Left ventricle myocardium inferior (tissue), 1 donor: ENCODE data around the gene TFF3. TPM values are rescaled to one million over a fixed set of nuclear protein-coding genes. Genes with fewer than 3 reads are reported as not detected.

Experiments used
- DNase-seq: peaks from one replicate; pipeline ENCODE4 v3.0.0-alpha.2; 2020
- H3K27ac ChIP-seq: fragments of 200-600 bp; replicated peaks from 2 replicates; pipeline ENCODE4 v1.8.0; 2021
- H3K27me3 ChIP-seq: fragments of 200-600 bp; 2 replicates; pipeline ENCODE4 v1.8.0; 2021; ENCODE audit warnings: low read depth
- H3K36me3 ChIP-seq: fragments of 200-600 bp; 2 replicates; pipeline ENCODE4 v1.8.0; 2021
- H3K4me1 ChIP-seq: fragments of 200-600 bp; 2 replicates; pipeline ENCODE4 v1.8.0; 2021
- H3K4me3 ChIP-seq: fragments of 200-600 bp; 2 replicates; pipeline ENCODE4 v1.8.0; 2021; ENCODE audit warnings: mild to moderate bottlenecking, moderate library complexity
- H3K9me3 ChIP-seq: fragments of 200-600 bp; replicated peaks from 2 replicates; pipeline ENCODE4 v1.8.0; 2021
- intact Hi-C: fragments of 100-400 bp; cut with micrococcal nuclease; formaldehyde crosslinking; loops from one replicate; pipeline ENCODE4 v1.11.0; 2022
- total RNA-seq: library from RNA; stranded (reverse); fragmentation: NEBNext Ultra II Directional; extraction: Animal tissue kit (Norgen Biotek cat#: 25700); gene quantifications from one replicate; pipeline ENCODE4 v1.2.1, GENCODE V29; 2021
- TF ChIP-seq, protein P1 (sequence below): fragments of 200-600 bp; IDR thresholded peaks from 2 replicates; pipeline ENCODE4 v1.8.0; 2021; ENCODE audit warnings: antibody characterized with exemption, mild to moderate bottlenecking, borderline replicate concordance
- donor health status: DM: no; HTN: yes; CAD: no; lungs with severe emphysema.

TFF3 gene
- total RNA-seq, 1 donor from 2014 or later: 2.9 TPM

DNA sequence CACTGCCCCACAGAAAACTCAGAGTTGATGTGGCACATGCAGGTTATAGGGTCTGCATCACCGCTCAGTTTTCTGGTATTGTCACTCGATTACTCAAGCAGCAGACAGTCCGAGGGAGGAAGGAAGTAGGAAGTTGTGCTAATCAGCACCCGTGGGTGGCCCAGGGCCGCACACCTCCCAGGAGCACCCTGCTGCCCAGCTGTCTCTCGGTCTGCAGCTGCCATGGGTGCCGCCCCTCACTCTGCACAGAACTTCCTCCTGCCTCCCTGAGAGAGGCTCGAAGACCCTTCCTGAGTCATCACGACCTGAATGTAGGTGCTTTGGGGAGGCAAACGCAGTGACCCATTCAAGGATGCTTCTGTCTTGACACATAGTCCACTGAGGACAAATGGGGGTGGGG is 4.2 kb upstream of the TFF3 start:
- TF ChIP-seq, protein P1, sequence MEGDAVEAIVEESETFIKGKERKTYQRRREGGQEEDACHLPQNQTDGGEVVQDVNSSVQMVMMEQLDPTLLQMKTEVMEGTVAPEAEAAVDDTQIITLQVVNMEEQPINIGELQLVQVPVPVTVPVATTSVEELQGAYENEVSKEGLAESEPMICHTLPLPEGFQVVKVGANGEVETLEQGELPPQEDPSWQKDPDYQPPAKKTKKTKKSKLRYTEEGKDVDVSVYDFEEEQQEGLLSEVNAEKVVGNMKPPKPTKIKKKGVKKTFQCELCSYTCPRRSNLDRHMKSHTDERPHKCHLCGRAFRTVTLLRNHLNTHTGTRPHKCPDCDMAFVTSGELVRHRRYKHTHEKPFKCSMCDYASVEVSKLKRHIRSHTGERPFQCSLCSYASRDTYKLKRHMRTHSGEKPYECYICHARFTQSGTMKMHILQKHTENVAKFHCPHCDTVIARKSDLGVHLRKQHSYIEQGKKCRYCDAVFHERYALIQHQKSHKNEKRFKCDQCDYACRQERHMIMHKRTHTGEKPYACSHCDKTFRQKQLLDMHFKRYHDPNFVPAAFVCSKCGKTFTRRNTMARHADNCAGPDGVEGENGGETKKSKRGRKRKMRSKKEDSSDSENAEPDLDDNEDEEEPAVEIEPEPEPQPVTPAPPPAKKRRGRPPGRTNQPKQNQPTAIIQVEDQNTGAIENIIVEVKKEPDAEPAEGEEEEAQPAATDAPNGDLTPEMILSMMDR: no peak
- Histone ChIP-seq H3K4me3 (no peak overlapping the region), H3K9me3 (no peaks in the 10 kb centered on the region), H3K27me3 (peaks cover 23% of the 10 kb centered on the region), H3K27ac (no peak overlapping the region), H3K36me3 (no peaks in the 10 kb centered on the region), H3K4me1 (no peaks in the 10 kb centered on the region)
- DNase-seq: no peak
- intact Hi-C loops: no loop called here

DNA sequence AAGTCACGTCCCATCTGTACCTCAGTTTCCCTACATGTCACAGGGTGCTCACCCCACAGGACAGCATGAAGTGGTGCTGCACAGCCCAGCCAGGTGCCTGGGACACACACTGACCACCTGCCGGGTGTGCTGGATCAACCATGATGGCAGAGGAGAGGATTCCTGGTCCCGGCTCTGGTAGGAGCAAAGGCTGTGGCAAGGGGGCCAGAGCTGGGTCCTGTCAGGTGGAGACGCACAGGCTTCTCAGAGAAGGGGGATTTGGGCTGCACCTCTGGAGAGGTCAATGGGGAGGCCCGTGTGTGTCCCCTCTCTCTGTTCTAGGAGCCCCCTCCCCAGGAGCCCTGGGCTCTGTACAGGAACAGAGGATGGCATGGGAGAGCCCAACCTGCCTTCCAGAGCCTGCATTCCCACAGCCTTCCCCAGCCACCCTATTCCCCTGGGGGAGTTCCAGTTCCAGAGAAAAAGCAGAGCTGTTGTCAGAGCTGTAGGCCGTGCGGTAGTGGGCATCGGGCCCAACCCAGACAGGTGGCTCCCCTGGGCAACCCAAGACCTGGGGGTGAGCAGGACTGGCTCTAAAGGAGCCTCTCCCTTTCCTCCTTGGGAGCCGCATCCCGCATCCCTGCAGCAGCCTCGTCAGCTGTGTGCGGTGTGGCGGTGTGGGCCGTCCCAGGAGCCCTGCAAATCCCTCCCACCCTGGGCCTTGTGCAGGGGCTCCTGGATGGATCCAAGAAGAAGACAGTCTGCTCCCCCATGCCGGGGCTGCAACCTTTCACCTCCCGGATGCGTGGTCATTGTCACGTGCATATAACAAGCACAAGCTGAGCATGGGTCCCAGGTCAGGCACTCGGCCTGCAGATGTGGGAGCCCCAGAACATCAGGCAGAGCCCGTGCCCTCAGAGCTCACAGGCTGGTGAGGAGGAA is 2.9 kb upstream of the TFF3 start:
- Histone ChIP-seq H3K36me3 (no peaks in the 10 kb centered on the region), H3K27ac (no peak overlapping the region), H3K9me3 (no peaks in the 10 kb centered on the region), H3K4me1 (peaks cover 9% of the 10 kb centered on the region), H3K4me3 (no peak overlapping the region), H3K27me3 (peaks cover 12% of the 10 kb centered on the region)
- no peak for DNase-seq
- intact Hi-C loops: no loop called here
- TF ChIP-seq, protein P1: no peak

DNA sequence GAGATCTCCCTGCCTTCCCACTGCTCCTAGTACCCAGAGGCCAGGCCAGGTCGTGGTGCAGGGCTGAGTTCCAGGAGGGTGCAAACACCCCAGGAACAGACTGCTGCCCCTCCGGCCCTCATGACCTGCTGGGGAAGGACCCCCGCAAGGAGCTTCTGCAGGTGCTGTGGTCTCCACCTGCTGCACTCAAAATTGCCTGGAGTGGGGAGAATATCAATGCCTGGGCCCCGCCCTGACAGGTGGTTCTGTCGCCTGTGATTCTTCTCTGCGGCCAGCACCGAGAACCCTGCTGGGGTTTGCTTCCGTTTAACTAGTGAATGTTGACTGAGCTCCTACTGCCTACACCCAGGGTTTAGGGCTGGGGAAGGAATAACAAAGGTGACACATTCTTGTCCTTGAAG is 2.1 kb upstream of the TFF3 start:
- no peaks in the 10 kb centered on the region for H3K36me3 ChIP-seq
- intact Hi-C loops: no loop called here
- H3K9me3 ChIP-seq: no peaks in the 10 kb centered on the region
- TF ChIP-seq, protein P1: no peak
- DNase-seq: no peak
- H3K4me1 ChIP-seq: peaks cover 15% of the 10 kb centered on the region
- H3K27ac ChIP-seq: no peak overlapping the region
- H3K4me3 ChIP-seq: no peak overlapping the region
- peaks cover 5% of the 10 kb centered on the region for H3K27me3 ChIP-seq

DNA sequence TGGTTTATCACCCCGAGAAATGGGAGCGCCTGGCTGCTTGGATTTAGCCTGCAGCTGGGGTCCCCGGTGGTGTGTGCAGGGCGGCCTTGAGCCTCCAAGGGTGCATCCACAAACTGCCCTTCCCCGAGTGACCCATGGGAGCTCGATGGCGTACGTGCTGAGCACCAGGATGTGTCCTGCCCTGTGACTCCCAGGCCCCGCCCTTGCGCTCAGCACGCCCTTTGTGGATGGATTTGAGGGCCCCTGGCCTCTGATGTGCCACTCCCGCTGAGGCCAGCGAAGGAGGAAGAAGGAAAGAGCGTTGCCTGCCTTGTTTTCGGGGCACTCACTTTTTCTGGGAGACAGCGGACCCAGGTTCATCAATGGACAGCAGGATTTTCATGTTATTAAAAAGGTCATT is 1.7 kb upstream of the TFF3 start:
- H3K9me3 ChIP-seq: no peaks in the 10 kb centered on the region
- no peak overlapping the region for H3K4me3 ChIP-seq
- H3K27me3 ChIP-seq: peaks cover 3% of the 10 kb centered on the region
- TF ChIP-seq, protein P1: no peak
- no peak overlapping the region for H3K27ac ChIP-seq
- intact Hi-C loops: no loop called here
- no peak for DNase-seq
- H3K36me3 ChIP-seq: no peaks in the 10 kb centered on the region
- H3K4me1 ChIP-seq: peaks cover 15% of the 10 kb centered on the region

DNA sequence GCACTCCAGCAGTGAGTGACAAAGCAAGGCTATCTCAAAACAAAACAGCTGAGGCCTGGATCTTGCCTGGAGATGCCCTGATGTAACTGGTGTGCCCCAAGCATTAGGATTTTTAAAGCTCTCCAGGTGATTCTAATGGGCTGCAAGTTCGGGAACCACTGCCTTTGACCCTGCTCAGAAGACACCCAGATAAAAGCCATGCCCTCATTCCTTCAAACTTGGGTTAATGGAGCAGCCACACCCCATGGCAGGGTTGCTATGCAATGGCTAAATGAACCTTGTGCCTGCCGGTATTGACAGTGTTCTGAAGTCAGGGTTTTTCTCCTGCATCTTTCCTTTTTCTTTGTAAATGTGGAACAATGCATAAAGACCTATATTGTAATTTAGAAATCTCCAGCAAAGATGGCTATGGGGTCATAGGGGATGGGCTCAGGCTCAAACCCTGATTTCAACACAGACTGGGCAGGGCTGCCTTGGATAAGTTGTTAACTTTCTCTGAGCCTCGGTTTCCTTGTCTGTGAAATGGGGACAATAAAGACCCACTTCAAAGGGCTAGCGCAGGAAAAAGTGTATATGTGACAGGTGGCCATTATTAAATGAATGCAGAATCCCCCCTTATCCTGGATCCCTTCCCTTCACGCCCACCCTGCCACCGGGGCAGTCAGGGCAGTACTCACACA is 453 bp downstream of the TFF3 start:
- Histone ChIP-seq H3K36me3 (no peaks in the 10 kb centered on the region), H3K27me3 (peaks cover 9% of the 10 kb centered on the region), H3K27ac (peak overlapping the region; percentile 60), H3K4me1 (peaks cover 17% of the 10 kb centered on the region), H3K9me3 (no peaks in the 10 kb centered on the region), H3K4me3 (no peak overlapping the region)
- no peak for DNase-seq
- TF ChIP-seq, protein P1: no peak
- intact Hi-C loops: no loop called here
